ENCODE results near the gene CES4A. TPM values are rescaled to one million over a fixed set of nuclear protein-coding genes. Genes with fewer than 3 reads are reported as not detected.

Gene CES4A
- total RNA-seq, 1 donor from 2014 or later, result 1.1 TPM

DNA sequence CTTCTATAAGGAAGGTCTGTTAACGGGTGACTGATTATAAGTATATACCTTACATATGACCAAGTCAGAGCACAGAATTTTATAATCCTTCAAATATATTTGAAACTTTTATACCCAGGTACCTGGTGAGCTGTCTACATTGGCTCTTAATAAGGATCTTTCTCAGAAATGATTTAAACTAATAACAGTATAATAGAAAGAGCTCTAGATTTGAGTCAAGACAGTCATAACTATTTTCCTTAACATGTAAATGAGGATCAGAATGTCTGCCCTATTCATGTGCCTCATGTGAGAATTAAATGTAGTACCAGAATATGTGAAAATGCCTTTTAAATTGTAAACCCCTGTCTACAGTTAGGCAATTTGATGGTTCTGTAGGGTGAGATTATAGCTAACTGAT is 55.0 kb downstream of the CES4A start:
- TF ChIP-seq, protein P1, sequence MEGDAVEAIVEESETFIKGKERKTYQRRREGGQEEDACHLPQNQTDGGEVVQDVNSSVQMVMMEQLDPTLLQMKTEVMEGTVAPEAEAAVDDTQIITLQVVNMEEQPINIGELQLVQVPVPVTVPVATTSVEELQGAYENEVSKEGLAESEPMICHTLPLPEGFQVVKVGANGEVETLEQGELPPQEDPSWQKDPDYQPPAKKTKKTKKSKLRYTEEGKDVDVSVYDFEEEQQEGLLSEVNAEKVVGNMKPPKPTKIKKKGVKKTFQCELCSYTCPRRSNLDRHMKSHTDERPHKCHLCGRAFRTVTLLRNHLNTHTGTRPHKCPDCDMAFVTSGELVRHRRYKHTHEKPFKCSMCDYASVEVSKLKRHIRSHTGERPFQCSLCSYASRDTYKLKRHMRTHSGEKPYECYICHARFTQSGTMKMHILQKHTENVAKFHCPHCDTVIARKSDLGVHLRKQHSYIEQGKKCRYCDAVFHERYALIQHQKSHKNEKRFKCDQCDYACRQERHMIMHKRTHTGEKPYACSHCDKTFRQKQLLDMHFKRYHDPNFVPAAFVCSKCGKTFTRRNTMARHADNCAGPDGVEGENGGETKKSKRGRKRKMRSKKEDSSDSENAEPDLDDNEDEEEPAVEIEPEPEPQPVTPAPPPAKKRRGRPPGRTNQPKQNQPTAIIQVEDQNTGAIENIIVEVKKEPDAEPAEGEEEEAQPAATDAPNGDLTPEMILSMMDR (IDR thresholded peaks at IDR 0.05; ENCODE audit: insufficient read depth, low read length, severe bottlenecking), result no peak
- DNase-seq (ENCODE audit: low read depth) (no peak), FAIRE-seq (no peak)
- no peak overlapping the region for H3K4me3 ChIP-seq (ENCODE audit: low read depth, low read length)
- H3K36me3 ChIP-seq (ENCODE audit: control insufficient read depth, insufficient read depth, low read length), result peaks cover 3% of the 10 kb centered on the region
- no peaks in the 10 kb centered on the region for H3K27me3 ChIP-seq (ENCODE audit: control insufficient read depth, insufficient read depth, low read length)

DNA sequence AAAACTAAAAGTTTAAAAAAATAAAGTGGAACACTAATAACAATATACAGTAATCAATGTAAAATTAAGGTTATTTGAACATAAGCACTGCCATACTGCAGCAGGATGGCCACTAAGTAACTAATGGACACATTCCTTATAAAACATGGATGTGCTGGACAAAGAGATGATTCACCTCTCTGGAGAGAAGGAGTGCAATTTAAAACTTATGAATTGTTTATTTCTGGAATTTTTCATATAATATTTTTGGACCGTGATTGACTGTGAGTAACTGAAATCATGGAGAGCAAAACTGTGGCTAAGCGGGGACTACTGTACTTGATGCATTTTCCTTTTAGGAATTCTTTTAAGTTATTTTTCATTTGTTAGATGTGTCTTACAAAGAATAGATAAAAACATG is 62.4 kb downstream of the CES4A start:
- FAIRE-seq (no peak), DNase-seq (ENCODE audit: low read depth) (no peak)

DNA sequence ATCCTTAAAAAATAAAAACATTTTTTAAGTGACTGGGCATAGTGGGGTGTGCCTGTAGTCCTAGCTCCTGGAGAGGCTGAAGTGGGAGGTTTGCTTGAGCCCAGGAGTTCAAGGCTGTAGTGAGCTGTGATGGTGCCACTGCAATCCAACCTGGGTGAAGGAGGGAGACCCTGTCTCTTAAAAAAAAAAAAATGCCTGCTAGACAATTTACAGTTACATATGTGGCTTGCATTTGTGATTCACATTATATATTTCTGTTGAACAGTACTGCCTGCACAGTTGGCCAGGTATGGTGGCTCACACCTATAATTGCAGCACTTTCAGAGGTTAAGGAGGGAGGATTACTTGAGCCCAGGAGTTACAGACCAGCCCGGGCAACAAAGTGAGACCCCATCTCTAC is 64.0 kb downstream of the CES4A start:
- H3K27me3 ChIP-seq (ENCODE audit: control insufficient read depth, insufficient read depth, low read length), result no peaks in the 10 kb centered on the region
- FAIRE-seq, result no peak
- TF ChIP-seq, protein P1 (IDR thresholded peaks at IDR 0.05; ENCODE audit: insufficient read depth, low read length, severe bottlenecking), result no peak
- no peak overlapping the region for H3K4me3 ChIP-seq (ENCODE audit: low read depth, low read length)
- DNase-seq (ENCODE audit: low read depth), result no peak
- no peaks in the 10 kb centered on the region for H3K36me3 ChIP-seq (ENCODE audit: control insufficient read depth, insufficient read depth, low read length)

More for the DNA sequence above, 62.4 kb downstream of the CES4A start:
- H3K36me3 ChIP-seq (ENCODE audit: control insufficient read depth, insufficient read depth, low read length), result no peaks in the 10 kb centered on the region
- no peak overlapping the region for H3K4me3 ChIP-seq (ENCODE audit: low read depth, low read length)
- TF ChIP-seq, protein P1 (IDR thresholded peaks at IDR 0.05; ENCODE audit: insufficient read depth, low read length, severe bottlenecking), result no peak
- H3K27me3 ChIP-seq (ENCODE audit: control insufficient read depth, insufficient read depth, low read length), result no peaks in the 10 kb centered on the region

DNA sequence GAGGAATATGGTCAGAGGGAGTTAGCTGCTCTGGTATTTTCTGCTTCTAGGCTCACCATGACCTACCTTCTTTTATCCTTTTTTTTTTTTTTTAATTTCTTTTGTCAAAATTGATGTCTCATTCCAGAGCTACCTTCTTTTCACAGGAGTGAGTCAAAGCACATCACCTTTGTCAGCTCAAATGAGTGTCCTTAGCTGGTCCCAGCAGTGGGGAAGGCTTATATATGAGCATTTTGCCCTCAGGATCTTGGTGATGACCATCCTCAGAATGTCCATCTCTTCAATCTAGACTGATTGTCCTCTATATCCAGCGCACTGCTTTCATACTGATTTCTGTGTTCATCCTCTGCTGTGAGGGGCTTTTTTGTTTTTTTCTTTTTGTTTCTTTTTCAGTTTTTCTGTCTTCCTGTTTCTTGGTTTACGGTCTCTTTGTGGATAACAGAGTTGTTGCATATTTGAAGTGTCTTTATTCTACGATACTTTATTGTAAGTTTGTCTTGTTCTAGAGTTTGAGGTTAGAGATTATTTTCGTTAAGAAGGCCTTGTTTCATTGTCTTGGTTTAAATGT is 65.5 kb downstream of the CES4A start:
- FAIRE-seq (no peak), DNase-seq (ENCODE audit: low read depth) (peak; percentile 12)
- TF ChIP-seq, protein P1 (IDR thresholded peaks at IDR 0.05; ENCODE audit: insufficient read depth, low read length, severe bottlenecking), result no peak
- Histone ChIP-seq H3K36me3 (ENCODE audit: control insufficient read depth, insufficient read depth, low read length) (no peaks in the 10 kb centered on the region), H3K27me3 (ENCODE audit: control insufficient read depth, insufficient read depth, low read length) (no peaks in the 10 kb centered on the region), H3K4me3 (ENCODE audit: low read depth, low read length) (no peak overlapping the region)

DNA sequence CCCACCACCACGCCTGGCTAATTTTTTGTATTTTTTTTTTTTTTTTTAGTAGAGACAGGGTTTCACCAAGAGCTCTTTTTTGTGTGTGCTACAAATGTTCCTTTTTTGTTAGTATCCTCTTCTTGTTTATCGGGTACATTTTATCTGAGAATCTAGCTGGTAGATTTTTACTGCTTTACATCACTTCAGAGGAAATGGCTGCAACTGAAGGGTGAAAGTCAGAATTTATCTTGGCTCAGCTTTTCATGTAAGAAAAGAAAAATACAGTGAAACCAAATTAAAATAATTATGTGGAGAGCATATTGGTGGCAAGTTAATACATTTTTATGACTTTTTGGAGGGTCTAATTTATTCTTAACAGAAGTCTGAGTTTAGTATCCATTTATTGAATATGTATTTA is 66.5 kb downstream of the CES4A start:
- FAIRE-seq (no peak), DNase-seq (ENCODE audit: low read depth) (no peak)
- no peaks in the 10 kb centered on the region for H3K36me3 ChIP-seq (ENCODE audit: control insufficient read depth, insufficient read depth, low read length)
- no peak overlapping the region for H3K4me3 ChIP-seq (ENCODE audit: low read depth, low read length)
- TF ChIP-seq, protein P1 (IDR thresholded peaks at IDR 0.05; ENCODE audit: insufficient read depth, low read length, severe bottlenecking), result no peak
- no peaks in the 10 kb centered on the region for H3K27me3 ChIP-seq (ENCODE audit: control insufficient read depth, insufficient read depth, low read length)

Measured in bronchial epithelial cell (primary cell).